ENCODE results near the gene SPINT2.

GRCh38 chr19:38267761-38268483, 3.5 kb downstream of the SPINT2 start:
- TF ChIP-seq CTCF (IDR thresholded peaks at IDR 0.05) (no peak), EZH2phosphoT487 (IDR thresholded peaks at IDR 0.05) (no peak)
